GM12878 (cell line): Measurements from ENCODE around the gene SYTL1. TPM values are rescaled to one million over a fixed set of nuclear protein-coding genes. Genes with fewer than 3 reads are reported as not detected.
A peak's percentile ranks its signal among the peaks of the same experiment; 100 is the strongest.

Source experiments
- ASH2L ChIP-seq: fragments of 300-600, 200-600 bp; sonication (generic); IDR thresholded peaks from 2 replicates; pipeline ENCODE4 v1.6.1; 2017; ENCODE audit warnings: low read depth, mild to moderate bottlenecking, borderline replicate concordance
- EED ChIP-seq: sonication (generic); IDR thresholded peaks from 2 replicates; pipeline ENCODE4 v1.6.1; 2016; ENCODE audit warnings: antibody characterized with exemption, low read depth
- EP300 ChIP-seq, 2 experiments: fragments of 150-350 bp in 1 of 2; IDR thresholded peaks; 2 replicates each; pipeline ENCODE4 v1.6.1; 2011 to 2012; ENCODE audit warnings: low read depth in 2 of 2, low read length in 2 of 2, borderline replicate concordance in 1 of 2, improper control_type of control experiment in 1 of 2, inconsistent platforms in 1 of 2; ENCODE audit not compliant: control insufficient read depth in 1 of 2
- IKZF2 ChIP-seq, 2 experiments: fragments of 450-650 bp; IDR thresholded peaks; 2 replicates each; pipeline ENCODE4 v1.6.1; 2017; ENCODE audit warnings: mild to moderate bottlenecking in 2 of 2, moderate library complexity in 2 of 2
- IRF4 ChIP-seq: IDR thresholded peaks from 2 replicates; pipeline ENCODE4 v1.6.1; 2011; ENCODE audit warnings: low read depth, low read length
- KDM1A ChIP-seq: fragments of 200-600 bp; sonication (generic); IDR thresholded peaks from 2 replicates; pipeline ENCODE4 v1.6.1; 2016; ENCODE audit warnings: borderline replicate concordance
- KLF5 ChIP-seq: fragments of 450-650 bp; IDR thresholded peaks from 2 replicates; pipeline ENCODE4 v1.6.1; 2014; ENCODE audit warnings: mild to moderate bottlenecking; ENCODE audit not compliant: partially characterized antibody
- LARP7 ChIP-seq: fragments of 450-650 bp; IDR thresholded peaks from 2 replicates; pipeline ENCODE4 v1.6.1; 2017; ENCODE audit warnings: mild to moderate bottlenecking
- MTA3 ChIP-seq: IDR thresholded peaks from 2 replicates; pipeline ENCODE4 v1.6.1; 2012; ENCODE audit warnings: low read length, inconsistent platforms, borderline replicate concordance
- NFYA ChIP-seq: IDR thresholded peaks from 2 replicates; pipeline ENCODE4 v1.6.1; 2011; ENCODE audit warnings: low read depth, mild to moderate bottlenecking, low read length, improper control_type of control experiment, borderline replicate concordance
- PML ChIP-seq: IDR thresholded peaks from 2 replicates; pipeline ENCODE4 v1.6.1; 2012; ENCODE audit warnings: low read length, inconsistent platforms
- PRDM15 ChIP-seq: fragments of 450-650 bp; formaldehyde crosslinking; IDR thresholded peaks from 2 replicates; pipeline ENCODE4 v1.4.0; 2020; ENCODE audit warnings: mild to moderate bottlenecking, moderate library complexity
- RCOR1 ChIP-seq: conservative IDR thresholded peaks from 2 replicates; pipeline ENCODE4 v1.6.1; 2012; ENCODE audit warnings: low read depth, low read length, improper control_type of control experiment
- RELA ChIP-seq: fragments of 450-650 bp; IDR thresholded peaks from 2 replicates; pipeline ENCODE4 v1.8.0; 2014; ENCODE audit warnings: borderline replicate concordance; ENCODE audit not compliant: partially characterized antibody
- RUNX3 ChIP-seq: IDR thresholded peaks from 2 replicates; pipeline ENCODE4 v1.6.1; 2012; ENCODE audit warnings: low read length, inconsistent platforms
- SMAD1 ChIP-seq: fragments of 450-650 bp; IDR thresholded peaks from 2 replicates; pipeline ENCODE4 v1.6.1; 2018; ENCODE audit warnings: mild to moderate bottlenecking, low read depth; ENCODE audit not compliant: partially characterized antibody
- SREBF1 ChIP-seq: IDR thresholded peaks from 2 replicates; pipeline ENCODE4 v1.6.1; 2012; ENCODE audit warnings: mild to moderate bottlenecking, low read length
- SUPT20H ChIP-seq: IDR thresholded peaks from 2 replicates; pipeline ENCODE4 v1.6.1; 2011; ENCODE audit warnings: low read depth, mild to moderate bottlenecking, low read length, moderate library complexity, borderline replicate concordance; ENCODE audit not compliant: control insufficient read depth
- TCF12 ChIP-seq: IDR thresholded peaks from 2 replicates; pipeline ENCODE4 v1.6.1; 2011; ENCODE audit warnings: low read depth, mild to moderate bottlenecking, low read length
- TCF7 ChIP-seq: IDR thresholded peaks from 2 replicates; pipeline ENCODE4 v1.6.1; 2014; ENCODE audit warnings: antibody characterized with exemption, borderline replicate concordance
- YY1 ChIP-seq: IDR thresholded peaks from 2 replicates; pipeline ENCODE4 v1.6.1; 2011; ENCODE audit warnings: low read depth, mild to moderate bottlenecking, low read length
- ZBTB11 ChIP-seq: fragments of 450-650 bp; formaldehyde crosslinking; IDR thresholded peaks from 2 replicates; pipeline ENCODE4 v1.5.0; 2022; ENCODE audit warnings: mild to moderate bottlenecking, missing genetic modification characterization
- ZNF274 ChIP-seq: IDR thresholded peaks from one replicate; pipeline ENCODE4 v1.8.0; 2011; ENCODE audit not compliant: insufficient read length, insufficient read depth
- polyA plus RNA-seq, 11 experiments: library from polyadenylated mRNA; depleted of rRNA in 4 of 11; unstranded in 6 of 11; stranded (reverse) in 5 of 11; fragments of >200 nt; fragmentation: Nextera tagmentation in 4 of 11; fragmentation: Illumina TruSeq in 1 of 11; extraction: Ambion mirVana in 4 of 11; extraction: Trizol in 1 of 11; gene quantifications; 1 replicate in 1 of 11; 2 replicates in 10 of 11; pipeline versions ENCODE4 v1.2.1 to v1.2.3, GENCODE V29; 2011 to 2016; ENCODE audit warnings: inconsistent platforms in 2 of 11, missing spikeins in 2 of 11, low read depth in 1 of 11
- total RNA-seq, 4 experiments: library from RNA; depleted of rRNA in 3 of 4; stranded (reverse); fragments of >200 nt in 3 of 4; fragmentation: Illumina TruSeq in 1 of 4; extraction: Trizol in 1 of 4; gene quantifications; 2 replicates each; pipeline versions ENCODE4 v1.2.1 to v1.2.3, GENCODE V29; 2013 to 2021
- TF ChIP-seq, protein P1 (sequence below): fragments of 450-650 bp; IDR thresholded peaks from 2 replicates; pipeline ENCODE4 v1.6.1; 2014; ENCODE audit warnings: mild to moderate bottlenecking

SYTL1 gene
- total and polyA plus RNA-seq, 10 of the 15 experiments (the other 5 are each of a cell fraction or from before 2014, with no cell fraction given), result 0.72 to 45.6 (median 14.8) TPM

DNA sequence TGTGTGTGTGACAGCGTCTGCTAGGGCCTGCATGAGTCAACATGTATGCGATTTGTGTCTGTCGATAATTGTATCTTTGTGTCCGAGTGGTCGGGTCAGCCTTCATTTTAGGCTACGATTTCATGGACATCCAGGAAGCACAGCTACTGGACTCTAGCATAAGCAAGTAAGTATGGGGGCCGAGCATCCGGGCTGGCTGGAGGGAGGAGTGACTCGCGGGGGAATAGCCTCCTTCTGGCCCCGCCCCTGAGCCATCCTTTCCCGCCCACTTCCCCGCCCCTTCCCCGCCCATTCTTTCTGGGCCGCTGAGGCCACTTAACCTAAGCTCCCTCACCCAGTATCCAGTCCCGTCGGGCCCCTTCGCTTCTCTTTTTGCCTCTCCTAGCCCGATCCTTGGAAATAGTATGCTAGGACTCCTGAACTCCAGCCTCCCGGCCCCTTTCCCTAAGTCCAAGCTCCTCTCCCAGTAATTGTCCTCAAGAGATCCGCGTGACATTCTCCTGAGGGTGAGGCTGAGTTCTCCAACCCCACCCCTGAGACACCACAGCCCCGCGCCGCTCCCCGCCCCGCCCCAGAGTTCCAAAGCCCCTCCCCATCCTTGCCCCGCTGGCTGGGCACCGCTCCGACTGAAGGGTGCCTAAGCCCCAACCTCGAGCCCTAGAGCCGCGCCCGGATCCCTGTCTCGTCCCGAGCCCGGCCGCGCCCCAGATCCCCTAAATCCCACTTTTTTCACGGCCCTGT is 23.7 kb downstream of the SYTL1 start (continued):
- no peak for TF ChIP-seq PML
- no peak for TF ChIP-seq NFYA
- TF ChIP-seq ZNF274, result no peak
- TF ChIP-seq SUPT20H, result no peak
- TF ChIP-seq LARP7, result peak; percentile 61; the same call in 1 of the 2 replicates
- TF ChIP-seq IKZF2 (IDR thresholded peaks at IDR 0.05), result 0 out of 4 replicates have a peak, but pooled peaks of 1 of the 2 experiments have one; percentile 22
- TF ChIP-seq ZBTB11 (CRISPR knock-in tag), result no peak
- no peak for TF ChIP-seq KLF5
- TF ChIP-seq KDM1A, result no peak
- TF ChIP-seq SREBF1, result no peak
- no peak for TF ChIP-seq IRF4
- TF ChIP-seq TCF12, result no peak
- TF ChIP-seq TCF7, result no peak
- no peak for TF ChIP-seq PRDM15
- TF ChIP-seq RUNX3, result no peak
- TF ChIP-seq RCOR1, result no peak
- TF ChIP-seq, protein P1, sequence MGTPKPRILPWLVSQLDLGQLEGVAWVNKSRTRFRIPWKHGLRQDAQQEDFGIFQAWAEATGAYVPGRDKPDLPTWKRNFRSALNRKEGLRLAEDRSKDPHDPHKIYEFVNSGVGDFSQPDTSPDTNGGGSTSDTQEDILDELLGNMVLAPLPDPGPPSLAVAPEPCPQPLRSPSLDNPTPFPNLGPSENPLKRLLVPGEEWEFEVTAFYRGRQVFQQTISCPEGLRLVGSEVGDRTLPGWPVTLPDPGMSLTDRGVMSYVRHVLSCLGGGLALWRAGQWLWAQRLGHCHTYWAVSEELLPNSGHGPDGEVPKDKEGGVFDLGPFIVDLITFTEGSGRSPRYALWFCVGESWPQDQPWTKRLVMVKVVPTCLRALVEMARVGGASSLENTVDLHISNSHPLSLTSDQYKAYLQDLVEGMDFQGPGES, result no peak
- TF ChIP-seq RELA, result no peak
- TF ChIP-seq YY1, result peak; percentile 46; the same call in 1 of the 2 replicates
- 0 out of 4 replicates have a peak, but pooled peaks of 1 of the 2 experiments have one; percentile 18 for TF ChIP-seq EP300 (IDR thresholded peaks at IDR 0.05; ENCODE audit: borderline replicate concordance in 1 of 2, control insufficient read depth in 1 of 2, low read depth in 2 of 2, low read length in 2 of 2)
- TF ChIP-seq ASH2L, result no peak
- no peak for TF ChIP-seq SMAD1
- no peak for TF ChIP-seq MTA3
- no peak for TF ChIP-seq EED
